ENCODE results near the gene PRKCD.

DNA sequence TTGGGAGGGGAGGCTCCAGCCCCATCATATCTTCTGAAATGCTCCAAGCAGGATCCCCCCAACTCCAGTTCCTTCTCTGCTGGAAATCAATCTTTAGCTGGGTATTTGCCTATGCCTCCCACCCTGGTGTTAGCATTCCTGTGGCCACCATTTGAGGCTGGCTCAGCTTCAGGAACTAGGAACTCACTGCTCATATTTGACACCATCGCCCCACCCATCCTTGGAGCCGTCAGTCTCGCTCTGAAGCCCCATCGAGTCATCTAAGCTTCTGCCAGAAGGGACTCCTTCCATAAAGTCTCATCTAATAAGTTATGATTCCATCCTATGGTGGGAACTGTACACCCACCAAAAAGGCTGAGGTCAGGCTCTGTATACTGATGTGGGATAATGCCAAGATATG is 26.4 kb downstream of the PRKCD start:
- TF ChIP-seq ZNF274 (IDR thresholded peaks at IDR 0.05; ENCODE audit: low read depth, low read length) (no peak), YY1 (IDR thresholded peaks at IDR 0.05; ENCODE audit: insufficient read depth, insufficient read length) (no peak), SUZ12 (IDR thresholded peaks at IDR 0.05; ENCODE audit: extremely low read depth, insufficient read depth, insufficient read length) (no peak)

Data from NT2/D1 (cell line).